Measurements from ENCODE around the gene PTPRD. TPM values are rescaled to one million over a fixed set of nuclear protein-coding genes. Genes with fewer than 3 reads are reported as not detected.

PTPRD gene
- 0.05 TPM in 2 replicates for total RNA-seq

DNA sequence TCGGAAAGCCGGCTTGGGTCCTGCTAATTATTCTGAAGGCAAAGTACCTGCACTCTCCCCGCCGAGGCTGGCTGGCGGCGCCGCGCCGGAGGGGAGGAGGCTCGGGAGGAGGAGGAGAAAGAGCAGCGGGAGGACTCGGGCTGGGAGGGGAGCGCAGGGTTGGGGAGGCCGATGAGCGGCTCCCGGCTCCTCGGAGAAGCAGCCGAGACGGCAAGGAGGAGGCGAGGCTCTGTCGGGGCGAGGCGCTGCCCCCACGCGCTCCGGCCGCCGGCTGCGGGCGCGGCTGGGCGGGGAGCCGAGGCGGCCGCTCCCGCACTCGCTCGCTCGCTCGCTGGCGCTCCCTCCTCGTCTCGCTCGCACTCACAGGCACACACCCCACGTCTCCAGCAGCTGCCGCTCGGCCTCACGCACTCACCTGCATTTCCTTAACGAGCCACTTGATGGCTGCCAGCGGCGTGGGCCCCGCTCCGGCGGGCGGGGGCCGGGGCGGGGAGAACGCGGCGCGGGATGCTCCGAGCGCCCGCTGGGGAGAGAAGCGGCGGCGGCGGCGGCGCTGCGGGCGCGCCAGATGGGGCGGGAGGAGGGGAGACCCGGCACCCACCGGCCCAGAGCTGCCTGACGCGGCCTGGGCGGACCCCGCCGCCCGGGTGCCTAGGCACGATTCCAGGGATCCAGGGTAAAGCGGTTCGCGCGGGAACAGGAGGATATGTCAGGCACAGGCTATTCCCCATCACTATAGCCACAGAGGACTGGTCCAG lies at the start of gene PTPRD:
Gene PTPRD, minus strand, starts transcription at position 362 of the 758 bp plus-strand sequence.
- Mint-ChIP-seq H3K27me3 (ENCODE audit: insufficient read depth) (peaks cover 34% of the 10 kb centered on the region), H3K9me3 (no peaks in the 10 kb centered on the region), H3K4me1 (ENCODE audit: low read depth) (no peaks in the 10 kb centered on the region), H3K36me3 (ENCODE audit: low read depth) (no peaks in the 10 kb centered on the region), H3K4me3 (peak within 1 kb of the TSS; percentile 68), H3K27ac (no peak within 1 kb of the TSS)
- intact Hi-C loops (cut with micrococcal nuclease), result no loop called here
- peak; percentile 14 for DNase-seq (ENCODE audit: low spot score)

GRCh38 chr9:10661994-10662393 lies 49.2 kb upstream of the PTPRD start:
- no peaks in the 10 kb centered on the region for H3K4me1 Mint-ChIP-seq (ENCODE audit: low read depth)
- no peaks in the 10 kb centered on the region for H3K36me3 Mint-ChIP-seq (ENCODE audit: low read depth)
- no peak overlapping the region for H3K27ac Mint-ChIP-seq
- no peak for DNase-seq (ENCODE audit: low spot score)
- peaks cover 14% of the 10 kb centered on the region for H3K9me3 Mint-ChIP-seq
- H3K27me3 Mint-ChIP-seq (ENCODE audit: insufficient read depth), result no peaks in the 10 kb centered on the region
- H3K4me3 Mint-ChIP-seq, result no peak overlapping the region
- intact Hi-C loops (cut with micrococcal nuclease), result no loop called here

DNA sequence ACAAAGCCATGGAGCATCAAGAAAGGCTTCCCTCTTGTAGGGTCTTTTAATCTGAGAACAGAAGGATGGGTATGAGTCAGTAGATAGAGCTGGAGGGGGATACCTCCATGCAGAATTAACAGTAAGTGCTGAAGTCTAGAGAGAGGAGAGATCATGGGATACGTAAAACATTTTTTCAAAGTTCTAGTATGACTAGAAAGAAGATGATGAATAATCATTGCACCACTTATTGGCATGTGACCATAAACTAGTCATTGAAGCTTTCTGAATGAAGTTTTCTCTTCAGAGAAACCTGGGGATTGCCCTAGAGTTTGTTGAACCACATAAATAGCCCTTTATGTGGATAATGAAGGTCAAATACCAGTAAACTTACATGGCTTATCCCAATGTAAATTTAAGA lies 48.6 kb upstream of the PTPRD start:
- H3K4me1 Mint-ChIP-seq (ENCODE audit: low read depth), result no peaks in the 10 kb centered on the region
- H3K9me3 Mint-ChIP-seq, result peaks cover 14% of the 10 kb centered on the region
- no peaks in the 10 kb centered on the region for H3K36me3 Mint-ChIP-seq (ENCODE audit: low read depth)
- H3K27ac Mint-ChIP-seq, result no peak overlapping the region
- no peak overlapping the region for H3K4me3 Mint-ChIP-seq
- intact Hi-C loops (cut with micrococcal nuclease), result no loop called here
- DNase-seq (ENCODE audit: low spot score), result no peak
- no peaks in the 10 kb centered on the region for H3K27me3 Mint-ChIP-seq (ENCODE audit: insufficient read depth)

DNA sequence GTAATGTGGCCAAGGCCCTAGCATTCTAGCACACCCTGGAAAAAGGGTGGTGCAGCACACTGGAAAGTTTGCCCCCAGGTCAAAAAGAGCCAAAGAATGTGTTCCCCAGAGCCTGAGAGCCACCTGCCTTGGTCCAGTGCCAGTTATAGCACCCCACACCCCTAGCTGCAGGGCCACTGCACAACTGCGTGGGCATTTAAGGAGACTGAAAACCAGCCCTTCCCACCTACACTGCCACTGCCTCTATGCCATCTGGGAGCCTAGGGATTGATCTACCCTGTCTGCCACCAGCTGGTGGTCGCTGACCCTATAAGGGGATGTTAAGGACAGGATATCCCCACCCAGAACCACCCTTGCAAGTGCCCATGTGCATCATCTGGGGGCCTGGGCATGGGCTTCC lies 38.2 kb upstream of the PTPRD start:
- no peak for DNase-seq (ENCODE audit: low spot score)
- Mint-ChIP-seq H3K36me3 (ENCODE audit: low read depth) (no peaks in the 10 kb centered on the region), H3K27me3 (ENCODE audit: insufficient read depth) (no peaks in the 10 kb centered on the region), H3K4me3 (no peak overlapping the region), H3K27ac (no peak overlapping the region), H3K4me1 (ENCODE audit: low read depth) (no peaks in the 10 kb centered on the region), H3K9me3 (peaks cover 22% of the 10 kb centered on the region)
- intact Hi-C loops (cut with micrococcal nuclease), result no loop called here

DNA sequence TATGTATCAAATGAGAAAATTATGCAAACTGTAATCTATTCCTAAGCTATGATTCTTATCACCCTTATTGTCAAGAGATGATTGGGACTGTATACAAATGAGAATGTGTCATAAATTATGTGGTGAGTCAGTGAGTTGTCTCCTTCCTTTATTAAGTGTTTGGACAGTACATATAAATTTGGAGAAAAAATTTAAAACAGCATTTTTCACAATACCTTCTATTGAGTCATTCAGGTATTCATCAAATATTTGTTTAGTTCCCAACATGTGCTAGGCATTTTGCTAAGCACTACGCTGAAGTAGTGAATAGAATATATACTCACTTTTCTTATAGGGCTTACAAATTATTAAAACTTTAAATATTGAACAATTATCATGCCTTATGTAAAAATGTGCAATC lies 36.3 kb upstream of the PTPRD start:
- intact Hi-C loops (cut with micrococcal nuclease), result no loop called here
- H3K36me3 Mint-ChIP-seq (ENCODE audit: low read depth), result no peaks in the 10 kb centered on the region
- no peaks in the 10 kb centered on the region for H3K27me3 Mint-ChIP-seq (ENCODE audit: insufficient read depth)
- H3K27ac Mint-ChIP-seq, result no peak overlapping the region
- no peak for DNase-seq (ENCODE audit: low spot score)
- no peaks in the 10 kb centered on the region for H3K4me1 Mint-ChIP-seq (ENCODE audit: low read depth)
- peaks cover 22% of the 10 kb centered on the region for H3K9me3 Mint-ChIP-seq
- no peak overlapping the region for H3K4me3 Mint-ChIP-seq

DNA sequence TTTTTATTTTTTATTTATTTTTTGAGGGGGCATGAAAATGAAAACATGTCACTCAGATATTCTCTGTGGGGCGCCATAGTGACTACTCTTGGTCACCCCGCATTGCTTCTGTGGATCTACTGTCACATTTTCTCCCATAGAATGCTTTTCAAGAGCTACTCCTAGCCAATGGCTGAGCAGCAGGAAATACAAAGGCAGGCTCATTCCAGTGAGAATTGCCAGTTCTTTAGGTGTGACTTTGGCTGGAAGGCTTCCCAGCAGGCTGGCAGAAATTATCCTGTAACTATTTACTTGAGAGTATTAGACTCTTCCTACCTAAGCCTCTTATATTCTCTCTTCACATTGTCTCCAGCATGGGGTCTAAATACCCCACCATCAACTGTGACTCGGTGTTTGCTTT lies 21.0 kb upstream of the PTPRD start:
- DNase-seq (ENCODE audit: low spot score), result no peak
- H3K27ac Mint-ChIP-seq, result no peak overlapping the region

GRCh38 chr9:10614196-10614800 lies 1.5 kb upstream of the PTPRD start:
- H3K27me3 Mint-ChIP-seq (ENCODE audit: insufficient read depth), result peaks cover 34% of the 10 kb centered on the region
- no peaks in the 10 kb centered on the region for H3K4me1 Mint-ChIP-seq (ENCODE audit: low read depth)

More for the DNA sequence above, 21.0 kb upstream of the PTPRD start:
- Mint-ChIP-seq H3K9me3 (no peaks in the 10 kb centered on the region), H3K4me3 (no peak overlapping the region), H3K27me3 (ENCODE audit: insufficient read depth) (no peaks in the 10 kb centered on the region), H3K4me1 (ENCODE audit: low read depth) (no peaks in the 10 kb centered on the region), H3K36me3 (ENCODE audit: low read depth) (no peaks in the 10 kb centered on the region)
- intact Hi-C loops (cut with micrococcal nuclease), result no loop called here

DNA sequence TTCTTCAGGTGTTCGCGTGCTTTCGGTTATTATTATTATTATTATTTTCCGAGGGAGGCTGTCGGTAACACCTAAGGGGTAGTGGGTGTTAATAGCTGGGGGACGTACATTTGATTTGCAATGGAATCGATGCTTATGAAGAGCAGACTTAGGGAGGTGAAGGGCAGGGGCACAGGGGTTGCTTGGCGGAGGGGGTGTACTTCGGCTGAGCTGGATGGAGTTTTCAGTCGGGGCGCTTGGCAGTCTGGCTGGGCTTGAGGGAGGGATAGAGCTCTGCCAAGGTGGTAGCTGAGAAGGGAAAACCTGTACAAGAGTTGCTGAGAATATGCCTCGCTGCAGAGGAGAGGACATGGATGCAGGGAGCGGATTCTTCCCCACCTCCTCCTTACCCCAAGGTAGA lies 617 bp upstream of the PTPRD start:
- Mint-ChIP-seq H3K4me1 (ENCODE audit: low read depth) (no peaks in the 10 kb centered on the region), H3K36me3 (ENCODE audit: low read depth) (no peaks in the 10 kb centered on the region), H3K9me3 (no peaks in the 10 kb centered on the region), H3K27ac (no peak overlapping the region), H3K4me3 (peak overlapping the region; percentile 53), H3K27me3 (ENCODE audit: insufficient read depth) (peaks cover 34% of the 10 kb centered on the region)
- DNase-seq (ENCODE audit: low spot score), result no peak
- intact Hi-C loops (cut with micrococcal nuclease), result no loop called here

More at GRCh38 chr9:10614196-10614800, 1.5 kb upstream of the PTPRD start:
- H3K4me3 Mint-ChIP-seq, result no peak overlapping the region
- H3K27ac Mint-ChIP-seq, result no peak overlapping the region
- no peaks in the 10 kb centered on the region for H3K36me3 Mint-ChIP-seq (ENCODE audit: low read depth)
- intact Hi-C loops (cut with micrococcal nuclease), result no loop called here
- DNase-seq (ENCODE audit: low spot score), result no peak
- no peaks in the 10 kb centered on the region for H3K9me3 Mint-ChIP-seq

DNA sequence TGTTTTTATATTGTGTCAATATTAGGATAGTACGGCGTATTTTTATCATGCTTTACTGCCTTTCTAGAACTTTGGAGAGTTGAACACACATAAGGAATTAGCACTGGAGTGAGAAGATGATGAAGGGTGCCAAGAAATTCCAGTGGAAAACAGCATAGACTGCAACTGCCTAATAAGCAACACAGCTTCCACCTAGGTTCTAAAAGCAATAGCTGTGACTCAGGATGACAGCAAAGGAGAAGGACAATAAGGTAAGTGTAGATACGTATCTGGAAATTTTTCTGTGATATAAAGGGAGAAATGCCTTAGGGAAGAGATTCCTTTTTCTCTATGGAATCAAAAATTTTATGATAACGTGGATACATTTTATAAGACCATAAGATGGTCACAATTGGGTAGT lies 7.4 kb downstream of the PTPRD start:
- no peaks in the 10 kb centered on the region for H3K4me1 Mint-ChIP-seq (ENCODE audit: low read depth)
- peaks cover 4% of the 10 kb centered on the region for H3K27me3 Mint-ChIP-seq (ENCODE audit: insufficient read depth)
- H3K4me3 Mint-ChIP-seq, result no peak overlapping the region
- intact Hi-C loops (cut with micrococcal nuclease), result no loop called here
- H3K27ac Mint-ChIP-seq, result no peak overlapping the region
- H3K9me3 Mint-ChIP-seq, result no peaks in the 10 kb centered on the region
- no peaks in the 10 kb centered on the region for H3K36me3 Mint-ChIP-seq (ENCODE audit: low read depth)
- no peak for DNase-seq (ENCODE audit: low spot score)

DNA sequence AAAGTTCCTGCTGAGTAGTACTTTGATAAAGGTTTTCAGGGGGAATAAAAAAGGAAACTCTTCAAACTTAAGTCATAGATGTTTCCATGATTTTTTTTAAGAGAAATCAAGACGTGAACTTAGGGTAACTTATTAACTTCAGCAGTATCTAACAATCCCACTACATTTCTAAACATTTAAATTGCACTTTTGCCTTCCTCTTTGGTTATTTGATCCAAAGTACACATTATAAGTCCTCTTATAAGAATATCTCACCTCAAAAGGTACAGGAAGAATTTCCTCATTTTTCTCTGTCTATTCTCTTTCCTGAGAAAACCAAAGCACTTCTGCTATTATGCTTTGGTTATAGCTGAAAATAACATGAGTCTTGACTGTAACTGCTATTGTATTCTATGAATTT lies 7.9 kb downstream of the PTPRD start:
- Mint-ChIP-seq H3K27me3 (ENCODE audit: insufficient read depth) (peaks cover under 1% of the 10 kb centered on the region), H3K36me3 (ENCODE audit: low read depth) (no peaks in the 10 kb centered on the region), H3K9me3 (no peaks in the 10 kb centered on the region), H3K4me3 (no peak overlapping the region), H3K27ac (no peak overlapping the region), H3K4me1 (ENCODE audit: low read depth) (no peaks in the 10 kb centered on the region)
- intact Hi-C loops (cut with micrococcal nuclease), result no loop called here
- no peak for DNase-seq (ENCODE audit: low spot score)

DNA sequence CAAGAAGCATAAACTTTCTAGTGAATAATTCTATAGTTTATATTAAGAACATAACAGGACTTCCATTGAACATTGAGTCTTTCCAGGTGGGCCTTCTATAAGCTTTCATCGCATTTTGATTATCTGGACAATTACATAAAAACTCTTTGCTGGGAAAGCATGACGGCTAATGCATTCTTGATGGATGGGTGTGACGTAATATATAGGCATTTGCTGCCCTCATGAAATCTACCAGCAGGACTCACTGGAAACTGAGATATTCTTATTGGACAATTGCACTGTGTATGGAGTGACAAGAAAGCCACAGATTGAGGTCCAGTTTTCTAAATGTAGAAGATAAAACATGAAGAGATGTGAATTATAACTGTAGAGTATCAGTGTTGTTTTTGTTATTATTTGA lies 15.0 kb downstream of the PTPRD start:
- H3K4me3 Mint-ChIP-seq, result no peak overlapping the region
- no peaks in the 10 kb centered on the region for H3K4me1 Mint-ChIP-seq (ENCODE audit: low read depth)

DNA sequence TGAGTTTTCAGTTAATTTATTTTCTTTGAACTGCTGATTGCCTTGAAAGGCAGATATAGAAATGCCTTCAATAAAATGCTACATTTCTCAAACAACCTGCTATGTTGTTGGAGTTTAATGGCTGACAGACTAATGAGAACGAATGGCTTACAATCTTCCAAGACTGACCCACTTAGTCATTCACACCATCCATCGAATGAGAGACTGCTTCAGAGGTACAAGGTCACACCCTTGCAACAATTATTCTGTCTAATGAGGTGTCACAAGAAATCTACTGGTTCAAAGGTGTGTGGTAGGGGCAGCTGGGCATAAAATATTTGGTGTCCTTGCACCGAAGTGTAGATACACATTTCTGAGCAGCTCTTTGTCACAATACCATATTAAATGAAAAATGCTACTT lies 18.3 kb downstream of the PTPRD start:
- H3K27ac Mint-ChIP-seq, result no peak overlapping the region
- intact Hi-C loops (cut with micrococcal nuclease), result no loop called here
- no peaks in the 10 kb centered on the region for H3K27me3 Mint-ChIP-seq (ENCODE audit: insufficient read depth)
- H3K4me3 Mint-ChIP-seq, result no peak overlapping the region
- no peaks in the 10 kb centered on the region for H3K36me3 Mint-ChIP-seq (ENCODE audit: low read depth)
- no peaks in the 10 kb centered on the region for H3K4me1 Mint-ChIP-seq (ENCODE audit: low read depth)
- no peak for DNase-seq (ENCODE audit: low spot score)
- peaks cover 9% of the 10 kb centered on the region for H3K9me3 Mint-ChIP-seq

More for the DNA sequence above, 15.0 kb downstream of the PTPRD start:
- no peak overlapping the region for H3K27ac Mint-ChIP-seq
- intact Hi-C loops (cut with micrococcal nuclease), result no loop called here
- no peaks in the 10 kb centered on the region for H3K9me3 Mint-ChIP-seq
- H3K27me3 Mint-ChIP-seq (ENCODE audit: insufficient read depth), result no peaks in the 10 kb centered on the region
- H3K36me3 Mint-ChIP-seq (ENCODE audit: low read depth), result no peaks in the 10 kb centered on the region
- DNase-seq (ENCODE audit: low spot score), result no peak

DNA sequence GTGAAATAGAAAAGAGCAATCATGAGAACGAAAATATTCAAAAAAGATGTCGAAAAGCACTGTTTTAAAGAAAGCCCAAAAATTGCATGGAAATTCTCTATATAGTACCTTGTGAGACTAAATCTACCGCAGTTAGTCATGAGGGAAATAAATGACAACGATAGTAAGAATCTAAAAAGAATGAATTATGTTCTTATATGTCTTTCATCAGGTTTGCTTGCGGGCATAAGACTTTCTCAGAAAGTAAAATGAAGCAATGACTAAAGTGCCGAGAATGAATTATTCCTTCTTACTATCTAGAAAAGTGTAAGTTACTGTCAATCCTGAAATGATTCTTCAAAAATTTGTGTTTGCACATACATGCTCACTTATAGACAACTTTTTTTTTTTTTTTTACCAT lies 26.4 kb downstream of the PTPRD start:
- no peak for DNase-seq (ENCODE audit: low spot score)
- H3K27me3 Mint-ChIP-seq (ENCODE audit: insufficient read depth), result no peaks in the 10 kb centered on the region
- no peaks in the 10 kb centered on the region for H3K36me3 Mint-ChIP-seq (ENCODE audit: low read depth)
- H3K9me3 Mint-ChIP-seq, result peaks cover 7% of the 10 kb centered on the region
- H3K4me1 Mint-ChIP-seq (ENCODE audit: low read depth), result no peaks in the 10 kb centered on the region
- intact Hi-C loops (cut with micrococcal nuclease), result no loop called here
- H3K4me3 Mint-ChIP-seq, result no peak overlapping the region
- no peak overlapping the region for H3K27ac Mint-ChIP-seq
